T-helper 2 cell treated with Interferon-gamma antibody and Interleukin-4, amounts not matched to agents 5 μg/mL and 100 μg/mL, for 36 hours (primary cell): ENCODE measurements around the gene ELAC2.
"Not testable (repeated sequence)": the region's sequence is repeated elsewhere in the genome, so short reads cannot be mapped to it uniquely, and the experiment has no call there.

Experiments
- DNase-seq: peaks from one replicate; pipeline ENCODE4 v3.0.0; 2021; ENCODE audit warnings: low spot score
- H3K27ac Mint-ChIP-seq: one replicate; pipeline ENCODE4 v1.8.0; 2021; ENCODE audit warnings: mild to moderate bottlenecking, mixed read lengths
- H3K27me3 Mint-ChIP-seq: one replicate; pipeline ENCODE4 v1.8.0; 2021; ENCODE audit warnings: low read depth, mixed read lengths
- H3K36me3 Mint-ChIP-seq: one replicate; pipeline ENCODE4 v1.8.0; 2021; ENCODE audit warnings: low read depth, mixed read lengths
- H3K4me1 Mint-ChIP-seq: one replicate; pipeline ENCODE4 v1.8.0; 2021; ENCODE audit warnings: low read depth, mixed read lengths
- H3K4me3 Mint-ChIP-seq: one replicate; pipeline ENCODE4 v1.8.0; 2022; ENCODE audit warnings: mild to moderate bottlenecking, moderate library complexity, mixed read lengths
- H3K9me3 Mint-ChIP-seq: one replicate; pipeline ENCODE4 v1.8.0; 2021; ENCODE audit warnings: mixed read lengths

The ELAC2 gene

DNA sequence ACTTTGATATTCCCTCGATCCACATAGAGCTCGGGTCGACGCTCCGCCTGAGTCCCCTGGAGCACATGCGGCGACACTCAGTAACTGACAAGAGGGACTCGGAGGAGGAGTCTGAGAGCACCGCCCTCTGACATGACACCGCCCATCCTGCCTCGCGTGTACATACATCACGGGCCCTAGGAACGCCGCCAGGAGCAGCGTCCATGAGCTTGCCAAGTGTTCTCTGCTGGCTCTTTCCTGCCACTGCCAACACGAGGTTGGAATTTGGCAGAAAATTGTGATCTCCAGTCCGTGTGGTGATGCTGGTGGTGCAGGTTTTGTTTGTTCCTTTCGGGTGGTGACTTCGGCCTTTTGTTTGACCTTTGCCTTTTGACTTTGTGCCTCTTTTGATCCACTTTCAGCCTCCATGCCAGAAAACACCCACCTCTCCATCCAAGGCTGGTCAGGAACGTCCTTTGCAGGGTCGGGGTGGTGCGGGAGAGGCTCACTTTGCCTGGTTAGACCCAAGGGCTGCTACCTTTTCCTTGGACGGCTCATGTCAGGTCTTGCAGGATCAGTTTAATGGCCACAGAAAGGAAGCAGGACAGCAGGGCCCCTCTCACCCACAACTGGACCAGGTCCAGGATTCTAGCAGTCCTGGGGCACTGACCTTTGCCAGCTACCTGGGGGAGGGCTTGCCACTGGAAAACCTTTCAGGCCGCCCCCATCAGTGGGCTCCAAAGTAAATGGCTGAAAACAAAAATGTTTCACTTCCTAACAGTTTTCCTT, 27.6 kb downstream of the ELAC2 start:
- Mint-ChIP-seq H3K4me1 (no peaks in the 10 kb centered on the region), H3K27me3 (no peaks in the 10 kb centered on the region), H3K4me3 (no peak overlapping the region), H3K9me3 (no peaks in the 10 kb centered on the region), H3K27ac (no peak overlapping the region), H3K36me3 (peaks cover 36% of the 10 kb centered on the region)
- no peak for DNase-seq

DNA sequence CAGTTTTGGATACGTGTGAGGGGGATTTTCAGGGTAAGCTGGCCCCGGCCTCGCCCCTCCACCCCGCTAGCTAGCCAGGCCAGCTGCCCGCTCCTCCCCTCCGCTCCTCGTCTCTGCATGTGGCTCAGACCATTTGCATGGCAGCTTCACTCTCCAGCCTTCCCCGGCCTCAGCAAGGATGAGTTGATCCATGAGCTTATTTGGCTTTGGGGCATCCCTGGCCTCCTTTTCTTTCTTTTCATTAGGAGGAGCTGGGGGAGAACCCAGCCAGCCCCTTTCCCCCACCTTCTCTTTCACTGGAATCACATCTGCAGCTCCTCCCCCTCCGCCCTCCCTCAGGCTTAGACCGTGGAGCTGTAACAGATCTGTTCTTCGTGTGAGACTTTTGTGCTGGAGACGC, 30.7 kb downstream of the ELAC2 start:
- Mint-ChIP-seq H3K27ac (no peak overlapping the region), H3K27me3 (no peaks in the 10 kb centered on the region), H3K4me3 (no peak overlapping the region), H3K9me3 (peaks cover 3% of the 10 kb centered on the region), H3K36me3 (peaks cover 18% of the 10 kb centered on the region), H3K4me1 (no peaks in the 10 kb centered on the region)
- DNase-seq: no peak

DNA sequence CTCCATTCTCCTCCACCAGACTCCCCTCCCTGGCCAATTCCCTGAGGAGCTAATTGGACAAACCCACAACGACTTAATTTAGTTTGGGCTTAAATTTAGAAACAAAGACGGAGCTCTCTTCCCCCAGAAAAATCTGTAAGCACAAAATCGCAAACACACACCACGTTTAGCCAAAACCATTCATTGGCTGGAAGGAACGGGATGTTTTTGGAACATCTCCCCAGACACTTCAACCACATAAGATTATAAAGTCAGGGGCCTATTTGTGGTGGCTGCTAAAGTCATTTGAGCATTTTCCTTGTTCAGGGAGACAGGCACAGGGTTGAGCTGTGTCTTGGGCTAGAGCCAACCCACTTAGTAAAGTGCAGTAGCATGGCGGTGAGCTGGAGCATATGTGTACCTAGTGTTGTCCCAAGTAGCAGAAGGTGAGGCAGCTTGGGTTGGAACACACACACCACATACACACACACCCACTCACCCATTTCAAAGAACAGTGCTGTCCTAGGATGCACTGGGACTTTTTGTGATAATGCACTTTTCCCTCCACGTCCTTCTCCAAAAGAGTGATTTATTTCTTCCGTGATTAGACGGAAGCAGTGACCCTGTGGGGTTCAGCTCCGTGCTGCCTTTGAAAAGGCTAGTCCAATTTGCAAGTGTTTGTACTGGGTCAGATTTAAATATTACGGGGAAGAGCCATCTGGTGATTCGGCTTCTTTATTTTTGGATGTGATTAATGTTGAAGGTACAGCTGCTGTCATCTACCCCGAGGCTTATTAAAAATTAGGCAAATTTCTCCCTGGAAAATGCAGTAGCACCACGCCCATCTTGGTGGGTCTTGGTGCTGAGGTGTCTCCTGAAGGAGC, 32.2 kb downstream of the ELAC2 start:
- Mint-ChIP-seq H3K9me3 (peaks cover 3% of the 10 kb centered on the region), H3K27ac (no peak overlapping the region), H3K4me3 (no peak overlapping the region), H3K36me3 (peaks cover 7% of the 10 kb centered on the region), H3K4me1 (no peaks in the 10 kb centered on the region), H3K27me3 (no peaks in the 10 kb centered on the region)
- DNase-seq: no peak

DNA sequence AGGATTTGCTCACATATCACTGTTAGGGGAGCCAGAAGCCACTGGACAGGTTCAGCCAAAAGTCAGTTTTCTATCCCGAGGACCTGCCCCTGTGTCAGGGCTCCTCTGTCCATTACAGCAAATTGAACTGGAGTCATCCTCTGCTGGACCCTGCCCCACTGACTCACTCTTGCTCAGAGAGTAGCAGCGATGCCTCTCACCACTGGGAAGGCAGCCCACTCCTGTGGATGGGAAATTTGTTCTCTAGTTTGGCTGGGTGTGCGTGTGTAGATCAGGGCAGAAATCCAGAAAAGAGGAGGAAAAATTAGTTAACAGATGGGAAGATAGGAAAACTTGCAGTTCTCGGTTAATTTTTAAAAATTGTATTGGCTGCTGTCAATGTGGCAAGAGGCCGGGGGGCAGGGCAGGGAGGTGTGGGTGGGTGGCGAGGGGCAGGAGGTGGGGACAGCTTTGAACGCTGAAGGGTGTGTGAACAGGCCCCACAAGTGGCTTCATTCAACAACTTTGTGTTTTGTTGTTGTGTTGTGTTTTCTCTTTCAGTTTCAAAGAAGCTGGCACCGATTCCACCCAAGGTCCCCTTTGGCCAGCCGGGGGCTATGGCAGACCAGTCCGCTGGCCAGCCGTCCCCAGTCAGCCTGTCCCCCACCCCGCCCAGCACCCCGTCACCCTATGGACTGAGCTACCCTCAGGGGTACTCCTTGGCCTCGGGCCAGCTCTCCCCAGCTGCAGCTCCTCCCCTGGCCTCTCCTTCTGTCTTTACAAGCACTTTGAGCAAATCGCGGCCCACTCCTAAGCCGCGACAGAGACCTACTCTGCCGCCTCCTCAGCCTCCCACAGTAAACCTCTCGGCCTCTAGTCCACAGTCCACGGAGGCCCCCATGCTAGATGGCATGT, 33.6 kb downstream of the ELAC2 start:
- H3K4me1 Mint-ChIP-seq: no peaks in the 10 kb centered on the region
- no peak for DNase-seq
- peaks cover 3% of the 10 kb centered on the region for H3K9me3 Mint-ChIP-seq
- no peak overlapping the region for H3K4me3 Mint-ChIP-seq
- H3K36me3 Mint-ChIP-seq: no peaks in the 10 kb centered on the region
- no peaks in the 10 kb centered on the region for H3K27me3 Mint-ChIP-seq
- H3K27ac Mint-ChIP-seq: no peak overlapping the region

DNA sequence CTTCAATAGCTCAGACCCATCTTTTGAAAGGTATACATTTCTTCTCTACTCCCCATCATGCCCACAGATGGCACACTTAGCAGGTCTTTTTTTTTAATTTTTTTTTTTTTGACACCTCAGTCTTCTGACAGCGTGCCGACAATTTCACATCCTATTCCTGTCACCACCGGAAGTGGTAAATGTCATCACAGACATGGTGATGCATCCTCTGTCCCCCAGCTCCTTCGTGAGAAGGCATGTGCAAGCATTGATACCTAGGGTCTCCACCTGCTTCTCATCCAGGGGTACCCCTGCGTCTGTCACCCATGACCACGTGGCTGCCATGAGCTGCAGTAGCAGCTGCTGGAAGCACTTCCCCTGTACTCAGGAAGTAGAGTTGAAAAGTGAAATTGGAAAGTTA, 35.6 kb downstream of the ELAC2 start:
- no peak overlapping the region for H3K27ac Mint-ChIP-seq
- H3K4me3 Mint-ChIP-seq: no peak overlapping the region
- no peaks in the 10 kb centered on the region for H3K4me1 Mint-ChIP-seq
- peaks cover 3% of the 10 kb centered on the region for H3K9me3 Mint-ChIP-seq
- H3K27me3 Mint-ChIP-seq: no peaks in the 10 kb centered on the region
- no peaks in the 10 kb centered on the region for H3K36me3 Mint-ChIP-seq
- DNase-seq: no peak

DNA sequence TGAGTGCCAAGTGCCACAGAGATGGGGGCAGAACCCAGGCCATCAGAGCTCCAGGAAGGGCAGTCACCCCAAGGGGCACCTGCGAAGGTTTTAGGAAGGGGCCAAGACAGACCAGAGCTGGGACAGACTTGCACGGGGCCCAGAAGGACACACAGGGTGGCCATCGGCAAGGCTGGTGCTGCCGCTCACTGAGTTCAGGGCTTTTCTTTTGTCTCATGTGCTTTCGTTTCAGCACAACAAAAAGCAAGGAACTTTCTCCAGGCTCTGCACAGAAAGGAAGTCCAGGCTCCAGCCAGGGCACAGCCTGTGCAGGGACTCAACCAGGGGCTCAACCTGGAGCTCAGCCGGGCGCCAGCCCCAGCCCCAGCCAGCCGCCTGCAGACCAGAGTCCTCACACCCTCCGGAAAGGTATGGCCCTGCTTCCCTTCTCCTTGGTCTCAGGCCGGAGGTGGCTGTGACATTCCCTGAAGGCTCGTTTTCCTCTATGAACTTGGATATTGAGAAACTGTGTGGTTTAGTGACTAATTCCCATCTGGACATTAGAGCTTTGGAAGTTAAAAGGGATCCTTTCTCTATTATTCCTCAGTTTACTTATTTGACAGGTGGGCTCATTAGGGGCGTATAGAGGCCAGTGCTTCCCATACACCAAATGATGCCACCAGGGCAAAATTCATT, 37.9 kb downstream of the ELAC2 start:
- Mint-ChIP-seq H3K27ac (no peak overlapping the region), H3K27me3 (no peaks in the 10 kb centered on the region), H3K4me1 (no peaks in the 10 kb centered on the region), H3K4me3 (no peak overlapping the region), H3K36me3 (no peaks in the 10 kb centered on the region), H3K9me3 (peaks cover 3% of the 10 kb centered on the region)
- DNase-seq: no peak

DNA sequence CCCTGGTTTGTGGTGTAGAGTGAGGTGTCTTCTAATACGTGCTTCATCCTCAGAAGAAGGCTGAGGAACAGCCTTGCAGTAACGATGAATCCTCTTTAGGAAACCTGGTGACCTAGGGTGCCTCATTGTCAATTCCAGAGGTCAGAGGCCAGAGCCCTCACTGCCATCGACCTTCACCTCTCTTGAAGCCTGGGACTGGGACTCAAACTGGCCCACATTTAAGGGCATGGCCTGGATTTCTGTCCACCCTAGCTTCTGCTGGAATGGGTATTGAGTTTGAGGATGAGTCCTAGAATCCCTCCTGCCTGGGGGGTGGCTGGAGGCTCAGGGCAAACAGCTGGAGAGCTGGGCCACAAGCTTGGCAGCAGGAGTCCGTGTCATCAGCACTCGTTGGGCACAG, 38.6 kb downstream of the ELAC2 start:
- no peak overlapping the region for H3K27ac Mint-ChIP-seq

DNA sequence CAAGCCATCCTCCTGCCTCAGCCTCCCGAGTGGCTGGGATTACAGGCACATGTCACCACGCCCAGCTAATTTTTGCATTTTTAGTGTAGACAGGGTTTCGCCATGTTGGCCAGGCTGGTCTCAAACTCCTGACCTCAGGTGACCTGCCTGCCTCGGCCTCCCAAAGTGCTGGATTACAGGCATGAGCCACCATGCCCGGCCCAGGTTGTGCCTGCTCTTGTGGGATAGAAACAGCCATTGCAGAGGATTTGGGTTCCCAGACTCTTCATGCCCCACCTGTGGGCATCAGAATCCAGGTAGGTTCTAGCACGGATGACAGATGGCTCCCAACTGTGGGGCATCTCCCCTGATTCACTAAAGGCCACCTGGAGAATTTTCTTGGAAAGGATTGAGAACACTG, 39.0 kb downstream of the ELAC2 start:
- H3K9me3 Mint-ChIP-seq, H3K4me1 Mint-ChIP-seq, DNase-seq, H3K27ac Mint-ChIP-seq, H3K27me3 Mint-ChIP-seq, H3K4me3 Mint-ChIP-seq, H3K36me3 Mint-ChIP-seq: not testable (repeated sequence)

More for the DNA sequence above, 38.6 kb downstream of the ELAC2 start:
- peaks cover 4% of the 10 kb centered on the region for H3K27me3 Mint-ChIP-seq
- no peak overlapping the region for H3K4me3 Mint-ChIP-seq
- H3K9me3 Mint-ChIP-seq: peaks cover 3% of the 10 kb centered on the region
- H3K36me3 Mint-ChIP-seq: no peaks in the 10 kb centered on the region
- DNase-seq: no peak
- H3K4me1 Mint-ChIP-seq: no peaks in the 10 kb centered on the region

DNA sequence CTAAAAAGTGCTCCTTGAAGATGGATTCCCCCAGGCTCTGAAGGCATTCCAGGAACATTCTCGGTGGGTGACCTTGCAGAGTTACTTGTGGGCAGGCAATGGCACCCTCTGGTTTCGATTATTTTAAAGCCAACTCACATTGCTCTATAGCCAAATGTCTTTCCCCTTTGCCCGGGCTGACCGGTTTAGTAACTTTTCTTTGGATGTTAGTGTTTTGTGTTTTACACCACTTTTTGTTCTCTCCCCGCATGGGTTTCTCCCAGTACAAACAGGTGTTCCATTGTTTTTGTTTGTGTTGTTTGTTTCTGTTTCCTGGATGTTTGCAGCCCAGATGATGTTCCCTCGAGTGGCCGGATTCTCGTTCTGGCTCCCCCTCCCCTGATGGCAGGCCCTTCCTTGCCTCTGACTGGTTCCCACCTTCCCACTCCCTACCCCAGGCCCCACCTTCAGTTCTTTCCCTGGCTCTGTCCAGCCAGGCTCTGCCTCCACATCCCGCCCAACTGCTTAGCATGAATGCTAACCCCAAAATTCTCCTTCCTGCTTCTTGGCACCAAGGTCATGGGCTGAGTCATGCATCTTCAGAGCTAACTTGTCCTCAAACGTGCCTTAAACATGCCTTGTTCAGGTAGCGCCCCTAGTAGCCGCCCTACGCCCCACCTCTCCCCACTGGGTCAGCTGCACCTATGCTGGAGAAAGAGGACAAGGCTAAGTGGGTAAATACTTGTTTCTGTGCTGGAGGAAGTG, 40.6 kb downstream of the ELAC2 start:
- H3K9me3 Mint-ChIP-seq: no peaks in the 10 kb centered on the region
- no peaks in the 10 kb centered on the region for H3K36me3 Mint-ChIP-seq
- H3K27ac Mint-ChIP-seq: no peak overlapping the region
- H3K4me1 Mint-ChIP-seq: no peaks in the 10 kb centered on the region
- H3K27me3 Mint-ChIP-seq: peaks cover 9% of the 10 kb centered on the region
- no peak overlapping the region for H3K4me3 Mint-ChIP-seq
- DNase-seq: no peak

DNA sequence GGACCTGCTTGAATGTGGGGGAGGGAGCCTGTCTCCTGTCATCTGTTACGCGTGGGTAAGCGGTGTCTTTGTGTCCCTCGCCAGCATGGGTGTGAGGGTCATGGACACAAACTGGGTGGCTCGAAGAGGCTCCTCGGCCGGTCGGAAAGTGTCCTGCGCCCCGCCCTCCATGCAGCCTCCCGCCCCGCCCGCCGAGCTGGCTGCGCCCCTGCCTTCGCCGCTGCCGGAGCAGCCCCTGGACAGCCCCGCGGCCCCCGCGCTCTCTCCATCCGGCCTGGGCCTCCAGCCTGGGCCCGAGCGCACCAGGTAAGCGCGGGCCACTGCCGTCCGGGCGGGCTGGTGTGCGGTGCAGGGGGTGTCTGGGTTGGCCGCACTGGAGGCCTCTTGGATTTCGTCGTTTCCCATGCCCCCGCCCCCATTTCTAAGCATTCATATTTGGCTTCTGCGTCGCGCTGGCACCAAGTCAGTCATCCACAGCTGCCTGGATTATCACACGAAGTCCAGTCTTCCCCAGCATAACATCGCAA, 43.8 kb downstream of the ELAC2 start:
- Mint-ChIP-seq H3K27me3 (peaks cover 16% of the 10 kb centered on the region), H3K4me3 (no peak overlapping the region), H3K27ac (no peak overlapping the region), H3K4me1 (no peaks in the 10 kb centered on the region), H3K9me3 (no peaks in the 10 kb centered on the region), H3K36me3 (no peaks in the 10 kb centered on the region)
- no peak for DNase-seq

DNA sequence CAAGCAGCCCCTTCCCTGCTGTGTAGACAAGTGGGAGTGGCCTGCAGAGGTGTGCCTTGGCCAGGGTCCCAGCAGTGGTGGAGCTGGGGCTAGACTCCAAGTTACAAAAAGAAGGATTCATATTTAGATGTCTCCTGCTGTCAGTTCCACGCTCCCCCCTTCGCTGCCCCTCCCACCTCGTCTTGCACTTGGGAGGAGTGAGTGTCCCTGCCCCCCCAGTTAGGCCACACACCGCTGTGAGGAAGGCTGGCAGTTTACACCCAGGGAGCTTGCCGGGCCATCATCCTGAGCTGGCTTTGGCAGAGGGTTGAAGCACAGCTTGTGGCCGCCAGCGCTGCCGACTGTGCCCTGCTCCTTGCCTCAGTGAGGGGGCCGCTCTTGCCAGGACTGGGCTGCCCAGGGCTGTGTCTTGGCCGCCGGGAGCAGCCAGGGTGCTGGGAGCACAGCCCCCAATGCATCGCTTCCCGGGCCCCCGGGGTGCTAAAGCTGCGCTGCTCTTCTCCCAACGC, 44.3 kb downstream of the ELAC2 start:
- Mint-ChIP-seq H3K27ac (no peak overlapping the region), H3K9me3 (no peaks in the 10 kb centered on the region), H3K27me3 (peaks cover 16% of the 10 kb centered on the region), H3K4me3 (no peak overlapping the region), H3K36me3 (no peaks in the 10 kb centered on the region), H3K4me1 (no peaks in the 10 kb centered on the region)
- no peak for DNase-seq

DNA sequence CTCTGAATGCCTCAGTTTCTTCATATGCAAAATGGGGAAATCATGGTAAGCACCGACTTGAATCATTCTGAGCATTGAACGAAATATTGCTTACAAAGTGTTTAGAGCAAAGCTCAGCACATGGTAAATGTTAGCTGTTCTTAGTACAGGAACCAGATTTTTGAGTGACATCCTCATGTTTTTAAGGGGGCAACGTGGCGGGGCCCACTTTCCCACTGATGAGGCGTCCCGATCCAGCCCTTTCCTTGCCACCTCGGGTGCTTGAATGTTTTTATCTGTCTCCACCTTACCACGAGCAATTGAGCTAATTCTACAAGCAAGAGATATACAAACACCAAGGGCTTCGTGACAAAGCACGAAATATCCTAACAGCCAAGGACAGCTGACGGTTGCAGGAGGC, 49.9 kb downstream of the ELAC2 start:
- H3K9me3 Mint-ChIP-seq: no peaks in the 10 kb centered on the region
- no peak overlapping the region for H3K27ac Mint-ChIP-seq
- H3K4me3 Mint-ChIP-seq: no peak overlapping the region
- no peaks in the 10 kb centered on the region for H3K36me3 Mint-ChIP-seq
- peaks cover 11% of the 10 kb centered on the region for H3K27me3 Mint-ChIP-seq
- DNase-seq: no peak
- H3K4me1 Mint-ChIP-seq: no peaks in the 10 kb centered on the region
